Left cardiac atrium (tissue), 4 donors: ENCODE measurements around the gene MPPE1. TPM values are rescaled to one million over a fixed set of nuclear protein-coding genes. Genes with fewer than 3 reads are reported as not detected.

Experiments used
- ATAC-seq, 2 donors: fragments of 200-7000 bp; cut with Tn5 transposase; one replicate each; pipeline ENCODE4 v1.9.1; 2020; ENCODE audit warnings: mild to moderate bottlenecking in 2 of 2, moderate library complexity in 2 of 2
- DNase-seq: peaks from one replicate; pipeline ENCODE4 v3.0.0-alpha.2; 2020
- intact Hi-C, 2 donors: fragments of 100-400 bp; cut with DNase I; formaldehyde crosslinking; loops; one replicate each; pipeline versions ENCODE4 v1.14.1 to v1.15.1; 2022 to 2023
- total RNA-seq, 2 donors: library from RNA; stranded (reverse); fragmentation: NEBNext Ultra II Directional; extraction: Animal tissue kit (Norgen Biotek cat#: 25700); gene quantifications; one replicate each; pipeline ENCODE4 v1.2.1, GENCODE V29; 2021
- donor health status: DM: no; HTN: yes; CAD: no.
- donor health status: DM: no; HTN: yes; CAD: no; lungs with severe emphysema.
- donor health status: DM: yes; HTN: yes; CAD: no.
- donor health status: Dilated cardiomyopathy.

The MPPE1 gene
- total RNA-seq, 2 donors from 2014 or later: 26.5 to 30.0 TPM

GRCh38 chr18:11889284-11889683 lies 18.8 kb downstream of the MPPE1 start:
- ATAC-seq (no peak), DNase-seq (no peak)
- intact Hi-C loops: no loop called here

- intact Hi-C loops: no loop called here
- DNase-seq: no peak
- ATAC-seq: no peak
Measured at GRCh38 chr18:11888726-11889125, 19.4 kb downstream of the MPPE1 start.

- DNase-seq: no peak
- no peak for ATAC-seq
- intact Hi-C loops: no loop called here
Measured at GRCh38 chr18:11887328-11888128, 20.6 kb downstream of the MPPE1 start.

- ATAC-seq: no peak
- intact Hi-C loops: no loop called here
- DNase-seq: no peak
Measured at GRCh38 chr18:11886577-11887110, 21.5 kb downstream of the MPPE1 start.

GRCh38 chr18:11885278-11885947 lies 22.7 kb downstream of the MPPE1 start:
- ATAC-seq (no peak), DNase-seq (no peak)
- intact Hi-C loops: no loop called here

GRCh38 chr18:11884396-11885030 lies 23.6 kb downstream of the MPPE1 start:
- intact Hi-C loops: no loop called here
- no peak for DNase-seq
- ATAC-seq: no peak

GRCh38 chr18:11883153-11883552 lies 25.0 kb downstream of the MPPE1 start:
- intact Hi-C loops: no loop called here
- peak in 1 of 2 donors; percentile 49 for ATAC-seq
- no peak for DNase-seq

GRCh38 chr18:11882636-11883035 lies 25.5 kb downstream of the MPPE1 start:
- no peak for ATAC-seq

GRCh38 chr18:11880586-11881304 lies 27.4 kb downstream of the MPPE1 start:
- DNase-seq (no peak), ATAC-seq (no peak)
- intact Hi-C loops: no loop called here

More at GRCh38 chr18:11882636-11883035, 25.5 kb downstream of the MPPE1 start:
- intact Hi-C loops: no loop called here
- no peak for DNase-seq

- no peak for DNase-seq
- intact Hi-C loops: loop anchor here in 1 of 2 donors (10.0 kb wide), 1 partner anchor 223 kb away; no protein-coding TSS in a partner anchor
- ATAC-seq: no peak
Measured at GRCh38 chr18:11877497-11878135, 30.5 kb downstream of the MPPE1 start.

- intact Hi-C loops: loop anchor here (5.0 to 10.0 kb wide), 2 partner anchors 142 to 220 kb away; no protein-coding TSS in a partner anchor
- no peak for ATAC-seq
- no peak for DNase-seq
Measured at GRCh38 chr18:11874676-11875075, 33.4 kb downstream of the MPPE1 start.

GRCh38 chr18:11873670-11874340 lies 34.3 kb downstream of the MPPE1 start:
- intact Hi-C loops: loop anchor here (5.0 to 10.0 kb wide), 2 partner anchors 142 to 219 kb away; no protein-coding TSS in a partner anchor
- no peak for DNase-seq
- no peak for ATAC-seq

GRCh38 chr18:11872479-11873136 lies 35.5 kb downstream of the MPPE1 start:
- ATAC-seq: peak; percentile 87 to 92
- no peak for DNase-seq
- intact Hi-C loops: loop anchor here (1.0 to 10.0 kb wide), 3 partner anchors 139 to 218 kb away; no protein-coding TSS in a partner anchor

- intact Hi-C loops: loop anchor here (5.0 to 10.0 kb wide), 2 partner anchors 139 to 217 kb away; no protein-coding TSS in a partner anchor
Measured at GRCh38 chr18:11871501-11871900, 36.6 kb downstream of the MPPE1 start.

GRCh38 chr18:11868230-11868629 lies 39.9 kb downstream of the MPPE1 start:
- ATAC-seq (no peak), DNase-seq (no peak)
- intact Hi-C loops: no loop called here

More at GRCh38 chr18:11871501-11871900, 36.6 kb downstream of the MPPE1 start:
- ATAC-seq (no peak), DNase-seq (no peak)

- intact Hi-C loops: no loop called here
- ATAC-seq: no peak
- no peak for DNase-seq
Measured at GRCh38 chr18:11866764-11867163, 41.4 kb downstream of the MPPE1 start.

GRCh38 chr18:11866329-11866728 lies 41.8 kb downstream of the MPPE1 start:
- intact Hi-C loops: no loop called here
- ATAC-seq: no peak
- no peak for DNase-seq
